Subcutaneous adipose tissue (tissue), 4 donors: Measurements from ENCODE around the gene RRP9. TPM values are rescaled to one million over a fixed set of nuclear protein-coding genes. Genes with fewer than 3 reads are reported as not detected.

Source experiments
- CTCF ChIP-seq: fragments of 450-650 bp; IDR thresholded peaks from one replicate; pipeline ENCODE4 v1.5.1; 2016; ENCODE audit warnings: low read depth, mild to moderate bottlenecking, control low read depth, antibody characterized with exemption, moderate library complexity
- total RNA-seq, 4 donors: library from RNA; depleted of rRNA; stranded (reverse); fragments of >200 nt; gene quantifications; one replicate each; pipeline ENCODE4 v1.1.0, GENCODE V29; 2016

The RRP9 gene
- total RNA-seq, 4 donors from 2014 or later = 8.1 to 18.1 (median 11.5) TPM

- no peak for TF ChIP-seq CTCF
Measured at GRCh38 chr3:51968883-51969678, 27.4 kb upstream of the RRP9 start.

DNA sequence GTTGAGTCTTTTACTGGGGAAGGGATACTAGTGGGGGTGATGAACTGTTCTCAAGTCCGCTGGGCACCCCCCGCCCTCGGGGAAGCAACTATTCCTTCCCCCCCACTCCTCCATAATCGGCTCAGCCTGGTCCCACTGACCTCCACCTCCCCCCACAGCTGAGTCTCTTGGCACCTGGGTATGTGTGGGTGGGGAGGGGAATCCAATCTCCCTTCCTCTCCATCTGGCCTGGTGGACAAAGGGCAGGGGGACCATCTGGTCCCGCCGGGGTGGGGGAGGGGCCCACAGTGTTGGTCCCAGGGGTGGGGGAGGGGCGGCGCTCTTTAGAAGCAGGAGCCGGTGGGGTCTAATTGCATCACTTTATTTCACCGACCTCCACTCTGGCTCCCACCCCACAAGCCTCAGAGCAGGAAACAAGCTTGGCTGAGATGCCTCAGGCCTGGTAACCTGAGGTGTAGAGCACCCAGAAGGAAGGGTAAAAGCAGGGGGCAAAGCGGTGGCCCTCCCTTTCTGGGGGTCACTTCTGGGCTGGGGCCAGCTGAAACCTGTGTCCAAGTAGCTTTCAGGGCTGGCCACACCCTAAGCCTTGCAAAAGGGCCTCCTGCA is 26.6 kb upstream of the RRP9 start:
- no peak for TF ChIP-seq CTCF

DNA sequence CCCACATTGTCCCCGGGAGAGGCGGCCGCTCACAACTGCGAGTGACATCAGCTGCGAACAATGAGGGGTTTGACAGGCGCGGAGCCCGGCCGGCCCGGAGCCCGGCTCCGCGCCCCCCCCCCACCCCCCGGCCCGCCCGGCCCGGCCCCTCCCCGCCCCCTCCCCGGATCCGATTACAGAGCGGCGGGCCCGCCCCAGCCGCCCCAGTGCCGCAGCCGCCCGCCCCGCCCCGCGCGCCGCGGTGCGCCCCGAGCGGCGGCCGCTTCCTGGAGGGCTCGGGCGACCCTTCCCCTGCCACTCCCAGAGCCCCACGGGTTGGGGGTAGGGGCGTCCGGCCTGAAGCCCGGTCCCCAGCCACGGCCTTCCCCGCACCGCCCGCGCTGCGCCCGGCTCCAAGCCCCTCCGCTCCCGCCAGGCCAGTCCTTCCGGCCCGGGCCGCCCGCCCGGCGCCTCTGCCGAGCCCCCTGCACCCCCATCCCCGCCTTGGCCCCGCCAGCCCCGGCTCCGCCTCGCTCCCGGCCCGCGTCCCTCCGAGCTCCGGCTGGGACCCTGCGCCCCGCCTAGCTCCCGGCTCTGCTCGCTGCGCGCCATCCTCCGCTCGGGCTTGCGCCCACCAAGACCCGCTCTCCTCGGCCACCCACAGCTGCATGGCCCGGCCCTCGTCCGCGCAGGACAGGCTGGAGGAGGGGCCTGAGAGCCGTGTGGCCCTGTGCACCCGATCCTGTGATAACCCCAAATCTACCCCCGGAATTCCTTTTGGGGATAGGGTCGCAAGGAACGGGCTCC is 25.9 kb upstream of the RRP9 start, which contains the start of gene PCBP4:
TSS of gene PCBP4 (minus strand) at position 71 of the 786 bp plus-strand sequence. CDS start 6,214 bp downstream, outside the sequence.
- TF ChIP-seq CTCF = no peak

- no peak for TF ChIP-seq CTCF
Measured at GRCh38 chr3:51966922-51967383, 25.2 kb upstream of the RRP9 start.

GRCh38 chr3:51966486-51966885 is 24.8 kb upstream of the RRP9 start:
- TF ChIP-seq CTCF = no peak

- TF ChIP-seq CTCF = no peak
Measured at GRCh38 chr3:51966016-51966415, 24.3 kb upstream of the RRP9 start.

DNA sequence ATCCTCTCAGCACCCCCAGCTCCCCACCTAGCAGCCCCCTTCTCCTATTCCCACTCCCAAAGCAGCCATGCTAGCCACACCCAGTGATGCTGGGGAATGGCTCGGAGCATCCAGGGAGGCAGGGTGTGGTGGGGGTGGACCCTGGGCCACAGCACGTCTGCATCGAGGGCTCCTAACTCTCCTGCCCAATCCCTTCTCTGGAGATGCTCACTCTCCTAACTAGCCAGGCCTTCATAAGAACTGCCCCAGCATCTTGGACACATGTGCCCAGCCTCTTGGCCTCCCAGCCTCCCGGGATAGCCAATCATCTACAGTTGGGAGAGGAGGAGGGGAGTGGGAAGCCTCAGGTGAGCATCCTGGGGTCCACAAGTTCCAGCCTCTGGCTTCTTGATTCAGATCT is 22.8 kb upstream of the RRP9 start:
- TF ChIP-seq CTCF = no peak
